Pancreas (tissue), 10 donors: Measurements from ENCODE around the gene CKLF. TPM values are rescaled to one million over a fixed set of nuclear protein-coding genes. Genes with fewer than 3 reads are reported as not detected.
"Not testable (repeated sequence)": the region's sequence is repeated elsewhere in the genome, so short reads cannot be mapped to it uniquely, and the experiment has no call there.

ENCODE experiments used
- ATAC-seq, 4 donors: fragments of 200-7000 bp; cut with Tn5 transposase; one replicate each; pipeline versions ENCODE4 v1.8.0 to v1.9.1; 2020; ENCODE audit warnings: mild to moderate bottlenecking in 4 of 4, moderate library complexity in 4 of 4
- DNase-seq, 6 donors: peaks; one replicate each; pipeline ENCODE4 v3.0.0-alpha.2; 2020
- FAIRE-seq: peaks from 2 replicates; lab custom pipeline; 2012; peaks lifted over from hg19 to GRCh38; lab: Jason Lieb, UNC
- H3K27ac ChIP-seq, 4 donors: fragments of 200-600 bp; sonication (generic); 1 replicate in 3 of 4; 2 replicates in 1 of 4; pipeline versions ENCODE4 v1.5.0 to v1.8.0; 2020
- H3K27me3 ChIP-seq, 4 donors: fragments of 200-600 bp; one replicate each; pipeline ENCODE4 v1.8.0; 2021
- H3K36me3 ChIP-seq, 3 donors: fragments of 200-600 bp; sonication (generic) in 1 of 3; one replicate each; pipeline versions ENCODE4 v1.5.0 to v1.8.0; 2020 to 2021
- H3K4me1 ChIP-seq, 3 donors: fragments of 200-600 bp; one replicate each; pipeline ENCODE4 v1.8.0; 2021
- H3K4me3 ChIP-seq, 4 donors: fragments of 200-600 bp; sonication (generic) in 2 of 4; one replicate each; pipeline versions ENCODE4 v1.5.0 to v1.8.0; 2020 to 2021
- H3K9me3 ChIP-seq, 4 donors: fragments of 200-600 bp; one replicate each; pipeline ENCODE4 v1.8.0; 2021
- CTCF ChIP-seq, 4 donors: fragments of 200-600 bp; sonication (generic) in 3 of 4; IDR thresholded peaks; one replicate each; pipeline versions ENCODE4 v1.5.0 to v1.8.0; 2021; ENCODE audit warnings: antibody characterized with exemption in 4 of 4
- WGBS, 2 donors: extraction: QIAGEN DNeasy Blood & Tissue Kit; methylation state at CpG; one replicate each; pipeline ENCODE4 v1.1.7; 2013; 5-methylcytosine and 5-hydroxymethylcytosine counted together
- intact Hi-C, 3 donors: fragments of 100-400 bp; cut with DNase I; formaldehyde crosslinking; loops; one replicate each; pipeline versions ENCODE4 v1.11.1 to v1.14.2; 2022
- polyA plus RNA-seq, 2 donors: library from polyadenylated mRNA; stranded (reverse); fragments of 200-250 nt; gene quantifications; one replicate each; pipeline ENCODE4 v1.2.3, GENCODE V29; 2013
- total RNA-seq, 6 donors: library from RNA; stranded (reverse); fragmentation: NEBNext Ultra II Directional in 4 of 6; extraction: Animal tissue kit (Norgen Biotek cat#: 25700) in 4 of 6; gene quantifications; one replicate each; pipeline versions ENCODE4 v1.2.1 to v1.2.4, GENCODE V29; 2021 to 2023
- donor health status: healthy with polysubstance abuse.
- donor health status: DM: no; HTN: no; CAD: no; lungs with moderate emphysema.
- donor health status: DM: no; HTN: no; CAD: no.
- donor health status: control.
- donor health status: control.
- donor health status: Bipolar disorder and iron deficiency.
- donor health status: DM: yes; HTN: yes; CAD: no.
- donor health status: DM: no; HTN: no; CAD: no.
- donor health status: DM: no; HTN: no; CAD: no.
- donor health status: DM: yes; HTN: yes; CAD: no.

The CKLF gene
- total and polyA plus RNA-seq, 8 donors: 5.9 to 26.1 (median 11.0) TPM

GRCh38 chr16:66610111-66610820 is 57.9 kb downstream of the CKLF start:
- ATAC-seq (no peak), FAIRE-seq (no peak), DNase-seq (peak in 1 of 6 donors; percentile 70)
- 86 to 88% methylated on average over 14 of the region's 14 CpGs for WGBS, 2 donors
- no peaks in the 10 kb centered on the region for H3K27me3 ChIP-seq
- intact Hi-C loops: no loop called here
- H3K36me3 ChIP-seq: no peaks in the 10 kb centered on the region
- no peak for TF ChIP-seq CTCF (IDR thresholded peaks at IDR 0.05)
- H3K4me3 ChIP-seq: no peak overlapping the region
- no peaks in the 10 kb centered on the region for H3K4me1 ChIP-seq
- H3K9me3 ChIP-seq: no peaks in the 10 kb centered on the region
- no peak overlapping the region for H3K27ac ChIP-seq

GRCh38 chr16:66611911-66612310 is 59.5 kb downstream of the CKLF start:
- H3K36me3 ChIP-seq, H3K27ac ChIP-seq, intact Hi-C loops, ATAC-seq, H3K4me1 ChIP-seq, H3K27me3 ChIP-seq, H3K4me3 ChIP-seq, H3K9me3 ChIP-seq, FAIRE-seq: not testable (repeated sequence)
- DNase-seq: peak in 2 of 6 donors; percentile 30 to 60
- 73 to 84% methylated on average over 8 of the region's 8 CpGs for WGBS, 2 donors

- ATAC-seq (peak; percentile 87 to 93 (median 90)), DNase-seq (peak; percentile 77 to 94 (median 90)), FAIRE-seq (no peak)
- Histone ChIP-seq H3K4me3 (no peak overlapping the region), H3K4me1 (no peaks in the 10 kb centered on the region), H3K27ac (no peak overlapping the region), H3K36me3 (no peaks in the 10 kb centered on the region), H3K27me3 (no peaks in the 10 kb centered on the region), H3K9me3 (no peaks in the 10 kb centered on the region)
- no peak for TF ChIP-seq CTCF (IDR thresholded peaks at IDR 0.05)
- WGBS, 2 donors: 44 to 45% methylated on average over 14 of the region's 14 CpGs
- intact Hi-C loops: no loop called here
Observed at GRCh38 chr16:66612422-66612821, 60.0 kb downstream of the CKLF start.

GRCh38 chr16:66614161-66614802 is 61.9 kb downstream of the CKLF start:
- Histone ChIP-seq H3K36me3 (no peaks in the 10 kb centered on the region), H3K27me3 (no peaks in the 10 kb centered on the region), H3K4me1 (peaks cover 0 to 6% (median 0%) of the 10 kb centered on the region in 3 donors), H3K27ac (no peak overlapping the region), H3K9me3 (no peaks in the 10 kb centered on the region), H3K4me3 (no peak overlapping the region)
- no peak for TF ChIP-seq CTCF (IDR thresholded peaks at IDR 0.05)
- intact Hi-C loops: no loop called here
- ATAC-seq (no peak), DNase-seq (no peak), FAIRE-seq (no peak)
- WGBS, 2 donors: 89 to 91% methylated on average over 12 of the region's 12 CpGs

Other genes with a start within 250 kb of the CKLF start
- 10 to 100 TPM in 1 of 6 donors, 1 to 10 TPM in 5; 3.4 to 10.2 (median 5.0) TPM for gene CDH5, start 185.9 kb upstream of the CKLF start, total RNA-seq
- 10 to 100 TPM in 1 of 2 donors, 1 to 10 TPM in 1; 5.5 to 10.1 TPM for gene CDH5, start 185.9 kb upstream of the CKLF start, polyA plus RNA-seq
- under 1 TPM in 1 of 6 donors, not detected in 5; 0.41 TPM for gene BEAN1, start 125.3 kb upstream of the CKLF start, total RNA-seq
- under 1 TPM; 0.08 to 0.14 TPM for gene BEAN1, start 125.3 kb upstream of the CKLF start, polyA plus RNA-seq
- gene TK2, start 2.5 kb upstream of the CKLF start, total RNA-seq: 10 to 100 TPM; 16.7 to 22.9 (median 21.6) TPM
- 10 to 100 TPM; 13.9 to 17.4 TPM for gene TK2, start 2.5 kb upstream of the CKLF start, polyA plus RNA-seq
- 1 to 10 TPM in 3 of 6 donors, under 1 TPM in 3; 0.65 to 3.9 (median 1.5) TPM for gene CMTM1, start 13.9 kb downstream of the CKLF start, total RNA-seq
- under 1 TPM; 0.28 to 0.46 TPM for gene CMTM1, start 13.9 kb downstream of the CKLF start, polyA plus RNA-seq
- under 1 TPM in 1 of 6 donors, not detected in 5; 0.84 TPM for gene CMTM2, start 26.9 kb downstream of the CKLF start, total RNA-seq
- under 1 TPM; 0.21 to 0.65 TPM for gene CMTM2, start 26.9 kb downstream of the CKLF start, polyA plus RNA-seq
- gene CMTM3, start 52.1 kb downstream of the CKLF start, total RNA-seq: 10 to 100 TPM in 1 of 6 donors, 1 to 10 TPM in 4, under 1 TPM in 1; 0.79 to 20.8 (median 2.6) TPM
- gene CMTM3, start 52.1 kb downstream of the CKLF start, polyA plus RNA-seq: 1 to 10 TPM; 4.3 to 4.8 TPM
- gene CMTM4, start 144.2 kb downstream of the CKLF start, total RNA-seq: 10 to 100 TPM; 31.7 to 43.5 (median 38.8) TPM
- 10 to 100 TPM; 14.9 to 18.4 TPM for gene CMTM4, start 144.2 kb downstream of the CKLF start, polyA plus RNA-seq
- 10 to 100 TPM; 53.0 to 83.0 (median 68.1) TPM for gene DYNC1LI2, start 199.0 kb downstream of the CKLF start, total RNA-seq
- gene DYNC1LI2, start 199.0 kb downstream of the CKLF start, polyA plus RNA-seq: 10 to 100 TPM; 44.4 to 57.7 TPM
- not detected for gene TERB1, start 249.0 kb downstream of the CKLF start, total RNA-seq
- not detected for gene TERB1, start 249.0 kb downstream of the CKLF start, polyA plus RNA-seq